HG03095 (cell line): ENCODE measurements around the gene DEDD2.

Experiments
- ATAC-seq: cut with Tn5 transposase; IDR thresholded peaks from one replicate; pipeline ENCODE4 v1.9.1; 2021; ENCODE audit warnings: moderate library complexity; ENCODE audit not compliant: unreplicated experiment

DEDD2 gene

DNA sequence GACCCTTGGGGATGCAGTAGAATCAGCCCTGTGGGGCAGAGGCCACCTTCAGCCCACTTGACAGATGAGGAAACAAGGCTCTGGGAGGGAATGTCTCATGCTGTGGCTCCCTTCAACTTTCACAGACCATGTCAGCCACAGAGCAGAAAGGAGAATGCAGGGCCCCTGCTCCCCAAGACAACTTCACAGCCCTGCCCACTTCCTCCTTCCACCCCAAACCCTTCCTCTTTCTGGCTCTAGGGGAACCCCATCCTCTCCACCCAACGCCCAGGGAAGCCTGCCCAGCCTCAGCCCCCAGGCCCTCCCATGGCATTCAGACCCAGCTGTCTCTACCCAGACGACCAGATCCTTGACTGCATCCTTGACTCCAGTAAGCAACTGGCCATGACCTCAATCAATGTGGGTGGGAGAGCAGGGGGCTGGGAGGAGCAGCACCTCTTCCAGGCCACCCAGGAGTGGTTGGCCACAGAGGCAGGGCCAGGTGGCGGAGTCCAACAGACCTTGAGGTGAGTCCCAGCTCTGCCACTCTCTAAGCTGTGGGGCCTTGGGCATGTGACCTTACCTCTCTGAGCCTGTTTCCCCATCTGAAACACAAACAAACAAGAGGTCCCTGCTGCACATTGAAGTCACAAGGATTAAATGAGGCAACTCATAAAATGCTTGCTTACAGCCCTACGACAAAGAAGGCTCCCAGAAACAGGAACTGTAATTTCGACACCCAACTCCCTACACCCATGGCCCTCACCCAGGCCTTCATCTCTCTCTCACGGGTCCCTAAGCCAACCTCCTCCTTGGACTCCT is 15.8 kb downstream of the DEDD2 start:
- no peak for ATAC-seq

DNA sequence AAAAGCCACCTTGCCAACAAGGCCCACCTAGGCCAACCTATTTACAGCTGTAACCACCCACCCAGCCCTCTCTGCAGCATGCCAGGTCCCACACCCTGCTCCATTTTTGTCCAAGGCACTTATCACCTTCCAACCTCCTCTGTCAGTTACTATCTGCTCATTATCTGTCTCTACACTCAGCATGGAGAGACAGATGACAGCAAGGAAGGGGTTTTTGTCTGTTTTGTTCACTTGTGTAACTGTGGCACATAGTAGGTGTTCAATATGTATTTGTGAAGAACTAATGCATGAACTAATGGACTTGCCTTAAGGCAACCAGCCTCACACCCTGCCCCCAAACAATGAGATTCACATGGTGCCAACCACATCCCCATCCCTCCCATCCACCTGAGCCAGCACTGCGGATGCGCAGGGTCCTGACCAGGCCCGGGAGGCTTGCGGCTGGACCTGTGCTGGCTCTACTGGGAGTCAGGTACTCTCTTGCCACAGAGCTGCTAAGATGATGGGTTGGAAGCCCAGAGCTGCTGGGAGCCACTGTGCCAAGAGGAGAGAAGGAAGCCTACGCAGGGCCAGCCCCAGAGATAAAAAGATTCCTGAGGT is 17.3 kb downstream of the DEDD2 start:
- ATAC-seq: no peak

DNA sequence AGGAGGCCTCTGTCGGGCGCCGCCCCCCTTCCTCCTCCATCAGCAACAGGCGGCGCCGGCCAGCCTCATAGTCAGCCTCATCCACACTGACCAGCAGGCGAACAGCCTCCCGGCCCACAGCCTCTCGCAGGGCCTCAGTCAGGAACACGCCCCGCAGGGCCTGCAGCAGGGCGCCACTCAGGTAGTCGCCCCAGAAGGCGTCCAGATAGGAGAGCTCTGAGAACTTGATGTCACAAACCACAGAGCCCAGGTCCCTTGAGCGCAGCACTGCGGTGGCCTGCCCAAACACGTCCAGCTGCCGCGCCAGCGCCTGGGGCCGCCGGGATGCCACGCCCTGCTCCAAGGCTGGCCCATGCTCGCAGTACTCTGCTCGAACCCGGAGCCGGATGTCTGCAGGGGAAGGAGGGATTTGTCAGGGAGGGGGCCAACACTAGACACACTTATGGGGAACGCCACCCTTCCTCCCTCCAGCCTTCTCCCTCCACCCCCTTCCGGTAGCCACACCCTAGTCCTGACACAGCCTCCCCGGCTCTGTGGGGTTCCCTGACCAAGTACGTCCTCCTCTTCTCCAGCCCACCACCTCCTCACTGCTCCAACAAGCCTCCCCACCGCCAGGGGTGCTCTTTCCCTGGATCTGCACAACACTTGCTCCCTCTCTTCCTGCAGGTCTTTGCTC is 17.9 kb downstream of the DEDD2 start:
- peak; percentile 36 for ATAC-seq

DNA sequence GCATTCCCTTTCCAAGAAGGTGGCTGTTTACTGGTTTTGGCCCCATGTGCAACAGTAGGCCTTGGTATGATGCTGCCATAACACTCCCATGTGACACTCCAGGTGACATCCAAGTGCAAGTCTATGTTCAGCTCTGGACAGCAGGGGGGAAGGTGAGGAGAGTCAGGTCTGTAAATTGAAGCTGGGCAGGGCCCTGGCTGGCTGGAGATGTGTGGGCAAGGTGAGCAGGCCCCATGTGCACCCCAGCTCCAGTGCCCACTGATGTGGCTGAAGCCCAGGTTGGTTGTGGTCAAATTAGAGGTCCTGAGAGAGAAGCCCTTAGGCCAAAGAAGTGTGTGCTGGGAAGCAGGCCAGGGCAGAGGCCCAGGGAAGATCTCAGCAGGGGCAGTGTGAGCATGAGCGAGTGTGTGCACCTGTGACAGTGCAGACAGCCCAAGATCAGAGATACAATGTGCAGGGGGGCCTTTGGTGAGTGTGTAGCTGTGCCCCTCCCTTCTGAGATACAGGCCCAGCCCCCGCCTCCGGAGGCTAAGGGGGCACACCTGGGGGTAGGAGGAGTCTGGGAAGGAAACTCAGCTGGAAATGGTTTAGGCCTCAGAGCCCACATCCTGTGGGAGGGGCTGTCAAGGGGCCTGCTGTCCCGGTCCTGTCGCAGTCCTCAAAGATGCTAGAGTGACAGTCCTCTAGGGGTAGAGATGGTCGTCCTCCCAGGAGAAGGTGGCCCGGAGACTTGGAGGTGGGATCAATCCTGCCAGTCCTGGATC is 18.6 kb downstream of the DEDD2 start:
- peak; percentile 33 for ATAC-seq

DNA sequence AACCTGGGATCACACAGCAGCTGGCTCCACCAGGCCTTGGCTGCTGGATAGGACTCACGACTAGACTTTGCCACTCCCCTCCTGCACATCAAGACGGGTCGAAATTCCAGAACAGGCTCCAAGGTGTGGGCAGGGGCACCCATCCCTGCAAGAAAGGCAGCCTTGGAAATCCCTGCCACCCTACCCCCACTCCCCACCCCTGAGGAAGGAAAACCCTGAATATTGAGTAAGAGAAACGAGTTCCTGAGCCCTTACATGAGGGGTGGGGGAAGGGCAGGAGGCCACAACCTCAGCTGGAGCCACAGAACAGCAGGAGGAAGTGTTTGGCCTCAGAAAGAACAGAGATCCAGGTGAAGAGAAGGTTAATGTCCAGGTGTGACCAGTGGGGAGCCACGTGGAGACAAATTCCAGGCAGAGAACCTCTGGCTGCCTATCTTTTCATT is 20.1 kb downstream of the DEDD2 start:
- ATAC-seq: no peak

DNA sequence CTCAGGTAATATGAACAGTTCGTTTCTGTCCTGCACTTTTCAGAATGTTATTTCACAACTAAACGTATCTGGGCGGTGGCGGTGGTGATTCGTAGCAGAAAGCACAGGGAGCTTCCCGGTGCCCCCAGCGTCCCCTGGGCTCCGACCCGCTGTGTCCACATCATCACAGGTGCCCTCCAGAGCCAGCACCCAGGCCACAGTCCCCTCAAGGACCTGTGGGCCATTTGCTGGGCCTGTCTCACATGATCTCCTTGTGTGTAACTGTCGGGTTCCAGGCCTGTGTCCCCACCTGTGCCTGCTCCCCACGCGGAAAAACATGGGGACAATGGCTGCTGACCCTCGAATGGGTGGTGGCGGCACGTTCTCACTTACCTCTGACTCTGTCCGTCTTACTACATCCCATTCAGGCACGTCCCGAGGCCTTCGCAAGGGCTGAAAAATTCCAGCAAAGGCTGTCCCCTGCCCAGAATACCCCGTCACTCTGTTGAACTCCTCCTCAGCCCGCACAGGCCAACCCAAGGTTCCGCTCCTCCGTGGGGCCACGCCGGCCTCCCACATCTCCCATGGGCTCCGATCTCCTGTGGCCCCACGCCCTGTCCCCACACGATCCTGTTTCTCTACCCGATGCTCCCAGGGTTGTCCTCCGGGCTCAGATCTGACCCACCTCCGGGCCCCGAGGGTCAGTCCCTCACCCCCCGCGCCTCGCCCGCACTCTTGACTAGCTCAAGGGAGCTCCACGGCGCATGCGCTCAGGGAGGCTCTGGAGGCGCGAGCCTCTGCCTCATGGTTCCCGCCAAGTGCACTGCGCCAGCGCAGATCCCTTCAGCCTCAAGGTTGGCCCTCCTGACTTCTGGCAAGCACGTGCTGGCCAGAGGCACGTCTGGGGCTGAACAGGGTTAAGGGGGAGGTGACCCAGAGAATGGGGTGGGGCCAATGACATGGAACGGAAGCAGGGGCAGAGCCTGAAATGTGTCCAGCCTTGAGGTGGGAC is 21.2 kb downstream of the DEDD2 start:
- no peak for ATAC-seq

DNA sequence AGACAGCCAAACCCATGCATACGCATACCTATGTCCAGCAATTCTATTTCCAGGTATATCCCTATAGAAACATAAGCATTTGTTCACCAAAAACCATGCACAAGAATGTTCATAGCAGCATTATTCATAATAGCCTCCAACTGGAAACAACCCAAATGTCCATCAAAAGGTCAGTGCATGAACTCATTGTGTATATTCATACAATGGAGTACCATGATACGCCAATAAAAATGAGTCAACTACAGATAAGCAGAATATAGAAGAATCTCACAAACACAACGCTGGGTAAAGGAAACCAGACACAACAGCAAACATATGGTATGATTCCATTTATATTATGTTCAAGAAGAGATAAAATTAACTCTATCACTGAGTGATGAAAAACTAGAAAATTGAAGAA is 23.8 kb downstream of the DEDD2 start:
- no peak for ATAC-seq

DNA sequence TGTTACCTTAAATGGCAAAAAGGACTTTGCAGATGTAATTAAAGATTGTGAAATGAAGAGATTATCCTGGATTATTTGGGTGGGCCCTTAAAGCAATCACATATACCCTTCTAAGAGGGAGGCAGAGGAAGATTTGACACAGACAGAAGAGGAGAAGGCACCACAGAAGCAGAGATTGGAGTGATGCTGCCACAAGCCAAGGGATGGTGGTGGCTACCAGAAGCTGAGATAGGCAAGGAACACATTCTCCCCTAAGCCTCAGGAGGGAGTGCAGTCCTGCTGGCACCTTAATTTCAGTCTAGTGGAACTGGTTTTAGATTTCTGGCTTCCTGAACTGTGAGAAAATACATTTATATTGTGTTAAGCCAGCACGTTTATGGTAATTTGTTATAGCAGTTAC is 24.2 kb downstream of the DEDD2 start:
- no peak for ATAC-seq

DNA sequence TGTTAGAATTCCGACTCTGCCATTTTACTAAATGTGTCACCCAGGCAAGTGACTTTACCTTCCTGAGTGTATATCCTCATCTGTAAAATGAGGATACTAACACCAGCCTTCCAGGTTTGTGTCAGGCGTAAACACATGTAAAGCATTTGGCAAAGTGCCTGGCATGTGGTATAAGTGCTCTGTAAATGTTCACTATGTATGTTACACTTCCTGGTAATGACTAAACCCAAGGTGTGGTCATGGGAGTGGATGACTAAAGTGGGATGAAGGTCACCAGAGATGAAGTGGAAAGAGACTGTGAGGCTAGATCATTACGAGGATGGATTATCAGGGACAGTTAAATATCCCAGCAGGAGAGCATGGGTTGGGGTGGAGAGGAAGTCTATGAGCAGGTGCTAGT is 25.6 kb downstream of the DEDD2 start:
- no peak for ATAC-seq

DNA sequence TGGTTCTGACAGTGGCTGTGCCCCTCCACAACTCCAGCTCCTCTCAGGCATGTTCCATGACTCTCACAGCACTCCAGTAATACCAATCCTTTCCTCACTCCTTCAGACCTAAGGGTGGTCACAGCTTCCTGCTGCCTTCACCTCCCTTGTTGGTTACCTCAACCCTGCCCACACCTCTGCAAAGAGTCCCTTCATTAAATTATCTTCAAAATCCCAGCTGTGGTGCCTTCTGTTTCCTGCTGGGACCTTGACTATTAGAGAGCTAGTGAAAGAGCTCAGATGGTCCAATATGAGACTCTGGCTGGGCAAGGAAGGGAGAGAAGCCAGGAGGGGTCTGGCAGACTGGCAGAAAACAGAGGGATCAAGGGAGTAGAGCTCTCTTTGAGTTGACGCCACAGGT is 26.1 kb downstream of the DEDD2 start:
- no peak for ATAC-seq

DNA sequence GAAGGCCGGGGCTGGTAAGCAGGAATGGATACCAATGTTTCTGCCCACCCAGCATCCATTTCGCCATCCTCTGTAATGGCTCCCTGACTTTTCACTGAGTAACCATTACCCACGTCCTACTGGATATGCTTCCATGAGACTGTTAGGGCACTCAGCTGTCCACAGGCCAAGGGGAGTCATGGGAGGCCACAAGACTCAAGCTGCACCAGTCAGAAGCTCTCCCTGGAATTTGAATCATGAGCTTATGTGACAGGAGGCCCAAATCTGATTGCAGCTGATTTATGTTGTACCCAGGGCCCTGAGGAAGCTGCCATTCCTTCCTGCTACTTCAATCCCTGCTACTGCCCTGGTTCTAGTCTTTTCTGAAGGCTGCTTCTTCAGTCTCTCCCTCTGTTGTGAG is 28.3 kb downstream of the DEDD2 start:
- ATAC-seq: no peak

DNA sequence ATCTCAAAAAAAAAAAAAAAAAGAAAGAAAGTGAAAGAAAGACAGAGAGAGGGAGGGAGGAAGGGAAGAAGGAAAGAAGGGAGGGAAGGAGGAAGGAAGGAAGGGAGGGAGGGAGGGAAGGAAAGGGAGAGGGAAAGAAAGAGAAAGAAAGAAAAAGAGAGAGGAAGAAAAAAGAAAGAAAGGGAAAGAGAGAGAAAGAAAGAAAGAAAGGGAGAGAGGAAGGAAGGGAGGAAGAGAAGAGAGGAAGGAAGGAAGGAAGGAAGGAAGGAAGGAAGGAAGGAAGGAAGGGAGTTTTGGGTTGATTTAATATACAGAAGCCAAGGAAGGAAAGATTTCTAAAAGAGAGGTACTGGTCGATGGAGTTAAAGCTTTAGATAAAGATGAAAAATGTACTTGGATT is 28.8 kb downstream of the DEDD2 start:
- no peak for ATAC-seq

DNA sequence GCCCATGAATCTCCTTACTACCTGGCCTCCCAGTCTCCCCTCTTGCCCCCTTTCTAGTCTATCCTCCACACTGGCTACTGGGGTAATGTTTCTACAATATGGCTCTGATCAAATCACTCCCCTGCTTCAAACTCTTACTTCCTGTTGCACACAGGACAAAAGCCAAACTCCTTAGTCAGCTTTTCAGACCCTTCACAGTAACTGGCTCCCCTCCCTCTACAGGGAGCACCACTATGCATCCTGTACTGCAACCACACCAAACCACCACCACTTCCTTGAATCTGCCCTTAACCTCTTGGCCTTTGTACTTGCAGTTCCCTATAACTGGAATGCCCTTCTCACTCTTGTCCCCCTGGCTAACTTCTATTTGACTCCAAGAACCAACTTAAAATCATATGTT is 32.2 kb downstream of the DEDD2 start:
- ATAC-seq: no peak

DNA sequence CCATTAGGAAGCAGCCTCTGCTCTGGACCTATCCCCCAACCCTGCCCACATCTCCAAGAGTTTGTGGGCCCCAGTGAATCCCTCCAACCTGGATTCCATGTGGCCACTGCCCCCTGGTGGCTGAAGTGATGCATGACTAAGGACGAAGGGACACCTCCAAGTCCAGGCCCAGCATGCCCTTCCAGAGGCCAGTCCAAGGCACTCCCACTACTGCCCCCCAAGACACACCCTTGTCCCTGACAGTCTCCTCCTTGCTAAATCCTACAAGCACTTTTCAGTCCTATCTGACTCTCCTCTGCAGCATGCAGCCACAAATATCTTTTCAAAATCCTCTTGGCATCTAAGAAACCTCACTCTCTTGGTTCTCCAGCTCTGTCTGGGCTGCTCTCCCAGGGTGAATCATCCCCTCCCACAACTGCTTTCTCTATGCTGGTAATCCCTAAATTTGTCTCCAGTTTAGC is 33.0 kb downstream of the DEDD2 start:
- ATAC-seq: no peak

DNA sequence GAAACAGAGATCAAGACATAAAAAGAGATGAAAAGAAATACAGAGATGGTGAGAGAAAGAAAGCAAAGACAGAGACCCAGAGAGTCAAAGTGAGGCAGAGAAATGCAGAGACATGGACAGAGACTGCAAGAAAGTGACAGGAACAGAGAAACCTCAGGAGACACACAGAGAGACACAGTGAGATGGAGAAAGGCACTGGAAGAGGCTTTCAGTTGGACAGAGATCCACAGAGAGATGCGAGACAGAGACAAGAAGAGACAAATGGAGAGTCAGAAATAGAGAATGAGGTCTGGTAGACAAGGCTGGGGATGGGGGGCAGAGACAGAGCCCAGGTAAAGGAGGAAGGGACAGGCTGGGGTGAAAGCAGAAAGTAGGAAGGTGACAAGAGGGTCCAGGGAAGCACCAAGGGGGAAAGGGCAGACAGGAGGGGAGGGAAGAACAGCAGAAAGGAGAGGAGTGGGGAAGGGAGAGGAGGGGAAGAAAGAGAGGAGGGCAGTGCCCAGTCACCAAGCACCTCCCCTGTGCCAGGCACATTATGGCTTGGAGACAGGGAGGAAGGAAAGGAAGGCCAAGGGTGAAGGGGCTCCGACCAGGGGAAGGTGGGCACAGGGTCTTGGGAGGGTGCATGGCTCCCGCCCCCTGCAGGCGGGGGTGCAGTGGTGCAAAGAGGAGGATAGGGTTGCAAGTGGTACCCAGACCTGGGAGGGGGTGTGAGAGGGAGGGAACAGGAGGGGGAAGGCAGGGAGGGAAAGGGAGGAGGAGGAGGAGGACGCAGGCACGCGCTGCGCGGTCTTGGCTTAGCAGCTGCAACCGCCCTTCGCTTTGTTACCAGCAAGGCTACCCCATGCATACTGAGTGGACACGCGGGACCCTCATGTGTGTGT is 38.4 kb downstream of the DEDD2 start:
- ATAC-seq: no peak

DNA sequence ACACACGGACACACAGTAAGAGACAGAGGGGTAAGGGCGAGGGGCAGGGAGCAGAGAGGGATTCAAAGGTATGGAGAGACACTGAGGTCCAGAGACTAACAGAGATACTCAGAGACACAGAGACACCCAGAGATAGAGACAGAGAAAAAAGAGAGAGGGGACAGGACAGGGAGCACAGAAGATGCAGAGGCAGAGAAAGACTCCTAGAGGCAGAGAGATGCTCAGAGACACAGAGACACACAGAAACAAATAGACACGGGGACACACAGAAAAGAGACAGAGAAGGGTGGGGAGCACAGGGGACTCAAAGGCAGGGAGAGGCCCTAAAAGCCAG is 39.8 kb downstream of the DEDD2 start:
- no peak for ATAC-seq

DNA sequence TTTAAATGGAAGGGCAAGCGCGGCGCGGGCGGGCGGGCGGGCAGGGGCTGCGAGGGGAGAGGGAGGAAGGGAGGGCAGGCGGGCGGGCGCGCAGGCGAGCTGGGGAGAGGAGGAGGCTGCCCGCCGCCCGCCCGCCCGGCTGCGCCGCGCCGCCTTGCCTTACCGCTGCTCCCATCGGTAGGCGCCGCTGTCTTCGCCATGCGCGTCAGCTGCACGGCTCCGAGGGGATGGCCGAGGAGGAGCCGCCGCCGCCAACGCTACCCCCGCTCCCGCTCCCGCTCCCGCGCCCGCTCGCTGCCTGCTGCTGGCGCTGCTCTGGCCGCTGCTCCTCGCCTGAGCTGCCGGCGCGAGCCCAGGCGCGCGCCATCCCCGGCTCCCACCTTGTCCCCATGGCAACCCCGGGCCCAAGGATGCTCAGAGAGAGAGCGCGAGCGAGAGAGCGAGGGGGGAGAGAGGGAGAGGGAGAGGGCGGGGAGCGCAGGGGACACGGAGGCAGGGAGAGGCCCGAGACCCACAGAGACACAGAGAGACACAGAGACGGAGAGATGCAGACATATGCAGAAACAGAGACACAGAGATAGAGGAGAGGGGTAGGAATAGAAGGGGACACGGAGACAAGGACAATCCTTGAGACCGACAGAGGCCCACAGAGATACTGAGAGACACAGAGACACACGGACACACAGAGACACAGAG is 40.3 kb downstream of the DEDD2 start:
- ATAC-seq: no peak

DNA sequence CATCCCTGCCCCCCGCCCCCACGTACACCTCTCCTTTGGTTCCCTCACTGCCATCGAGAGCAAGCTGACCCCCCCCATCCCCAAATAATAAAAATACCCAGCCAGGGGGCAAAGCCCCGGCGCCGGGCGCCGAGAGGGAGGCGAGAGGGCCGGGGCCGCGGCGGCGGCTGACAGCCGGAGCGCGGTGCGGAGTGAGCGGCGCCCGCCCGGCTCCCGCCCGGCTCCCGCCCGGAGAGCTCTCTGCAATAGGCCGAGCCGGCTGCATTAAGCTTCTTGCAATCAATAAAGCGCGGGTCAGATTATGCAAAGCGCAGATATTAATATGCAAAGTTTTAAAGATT is 40.9 kb downstream of the DEDD2 start:
- ATAC-seq: no peak
